Breast epithelium (tissue), 4 donors: ENCODE data around the gene IL22RA2. TPM values are rescaled to one million over a fixed set of nuclear protein-coding genes. Genes with fewer than 3 reads are reported as not detected.
A peak's percentile ranks its signal among the peaks of the same experiment; 100 is the strongest.

ENCODE experiments used
- DNase-seq, 2 donors: peaks; one replicate each; pipeline ENCODE4 v3.0.0-alpha.2; 2019; ENCODE audit warnings: low spot score in 2 of 2
- H3K27ac ChIP-seq, 2 donors: fragments of 200-600 bp; sonication (generic) in 1 of 2; one replicate each; pipeline ENCODE4 v1.5.1; 2016 to 2019; ENCODE audit warnings: mild to moderate bottlenecking in 1 of 2
- H3K27me3 ChIP-seq, 2 donors: fragments of 200-600 bp; sonication (generic) in 1 of 2; one replicate each; pipeline versions ENCODE4 v1.5.1 to v1.6.0; 2017 to 2019; ENCODE audit warnings: control low read depth in 1 of 2, mild to moderate bottlenecking in 1 of 2
- H3K36me3 ChIP-seq: fragments of 200-600 bp; one replicate; pipeline ENCODE4 v1.5.1; 2019
- H3K4me1 ChIP-seq, 2 donors: fragments of 200-600 bp; sonication (generic); one replicate each; pipeline ENCODE4 v1.5.1; 2016 to 2019; ENCODE audit warnings: control low read depth in 1 of 2
- H3K4me3 ChIP-seq, 3 donors: fragments of 200-600 bp; sonication (generic); 1 replicate in 2 of 3; 2 replicates in 1 of 3; pipeline ENCODE4 v1.5.1; 2016 to 2019; ENCODE audit warnings: mild to moderate bottlenecking in 3 of 3, moderate library complexity in 2 of 3
- H3K9me3 ChIP-seq, 2 donors: fragments of 200-600 bp; sonication (generic) in 1 of 2; one replicate each; pipeline ENCODE4 v1.5.1; 2016 to 2019; ENCODE audit warnings: control low read depth in 1 of 2
- CTCF ChIP-seq, 3 donors: fragments of 450-650 bp; IDR thresholded peaks; one replicate each; pipeline ENCODE4 v1.5.1; 2016 to 2017; ENCODE audit warnings: antibody characterized with exemption in 3 of 3, mild to moderate bottlenecking in 3 of 3, moderate library complexity in 3 of 3
- POLR2A ChIP-seq: fragments of 450-650 bp; IDR thresholded peaks from one replicate; pipeline ENCODE4 v1.6.1; 2016; ENCODE audit warnings: antibody characterized with exemption, mild to moderate bottlenecking, moderate library complexity
- POLR2AphosphoS5 ChIP-seq, 3 donors: sonication (generic); formaldehyde crosslinking; IDR thresholded peaks; one replicate each; pipeline ENCODE4 v1.6.1; 2017; ENCODE audit warnings: antibody characterized with exemption in 3 of 3
- intact Hi-C: fragments of 100-400 bp; cut with DNase I; formaldehyde crosslinking; loops from one replicate; pipeline ENCODE4 v1.15.1; 2023; ENCODE audit warnings: low total_unique reads
- total RNA-seq, 3 donors: library from RNA; depleted of rRNA; stranded (reverse); fragments of >200 nt; gene quantifications; one replicate each; pipeline ENCODE4 v1.1.0, GENCODE V29; 2016

The IL22RA2 gene
- total RNA-seq, 3 donors from 2014 or later, result 0.15 TPM; not detected in 2

GRCh38 chr6:137161949-137162348, 11.5 kb downstream of the IL22RA2 start:
- peak overlapping the region in 1 of 2 donors; percentile 34 for H3K27ac ChIP-seq
- DNase-seq, result no peak
- no peaks in the 10 kb centered on the region for H3K36me3 ChIP-seq
- intact Hi-C loops, result no loop called here
- no peaks in the 10 kb centered on the region for H3K27me3 ChIP-seq
- H3K9me3 ChIP-seq, result no peaks in the 10 kb centered on the region
- peaks cover 0 to 21% of the 10 kb centered on the region in 2 donors for H3K4me1 ChIP-seq
- H3K4me3 ChIP-seq, result no peak overlapping the region
- TF ChIP-seq CTCF (IDR thresholded peaks at IDR 0.05) (no peak), POLR2A (no peak)

GRCh38 chr6:137160763-137161162, 12.7 kb downstream of the IL22RA2 start:
- intact Hi-C loops, result no loop called here
- DNase-seq, result no peak
- Histone ChIP-seq H3K4me3 (no peak overlapping the region), H3K27me3 (no peaks in the 10 kb centered on the region), H3K27ac (no peak overlapping the region), H3K9me3 (no peaks in the 10 kb centered on the region), H3K36me3 (no peaks in the 10 kb centered on the region), H3K4me1 (peaks cover 0 to 21% of the 10 kb centered on the region in 2 donors)
- TF ChIP-seq CTCF (IDR thresholded peaks at IDR 0.05), result no peak
- no peak for TF ChIP-seq POLR2AphosphoS5 (IDR thresholded peaks at IDR 0.05)
- no peak for TF ChIP-seq POLR2A

- H3K27ac ChIP-seq, result no peak overlapping the region
- H3K27me3 ChIP-seq, result no peaks in the 10 kb centered on the region
- peaks cover 0 to 21% of the 10 kb centered on the region in 2 donors for H3K4me1 ChIP-seq
- intact Hi-C loops, result no loop called here
- no peak overlapping the region for H3K4me3 ChIP-seq
- no peaks in the 10 kb centered on the region for H3K9me3 ChIP-seq
- TF ChIP-seq POLR2AphosphoS5 (IDR thresholded peaks at IDR 0.05) (no peak), POLR2A (no peak), CTCF (IDR thresholded peaks at IDR 0.05) (no peak)
- no peaks in the 10 kb centered on the region for H3K36me3 ChIP-seq
- no peak for DNase-seq
Measured at GRCh38 chr6:137159912-137160311, 13.5 kb downstream of the IL22RA2 start.

GRCh38 chr6:137157601-137158000, 15.8 kb downstream of the IL22RA2 start:
- H3K9me3 ChIP-seq, result peaks cover 0 to under 1% of the 10 kb centered on the region in 2 donors
- H3K36me3 ChIP-seq, result no peaks in the 10 kb centered on the region
- intact Hi-C loops, result no loop called here
- H3K4me1 ChIP-seq, result peaks cover 0 to 21% of the 10 kb centered on the region in 2 donors
- no peaks in the 10 kb centered on the region for H3K27me3 ChIP-seq
- peak in 1 of 3 donors; percentile 43 for TF ChIP-seq POLR2AphosphoS5 (IDR thresholded peaks at IDR 0.05)
- TF ChIP-seq POLR2A, result no peak
- TF ChIP-seq CTCF (IDR thresholded peaks at IDR 0.05), result no peak
- no peak overlapping the region for H3K4me3 ChIP-seq
- peak overlapping the region; percentile 41 to 66 for H3K27ac ChIP-seq
- DNase-seq, result peak in 1 of 2 donors; percentile 53

GRCh38 chr6:137156650-137157049, 16.8 kb downstream of the IL22RA2 start:
- H3K9me3 ChIP-seq, result peaks cover 0 to 4% of the 10 kb centered on the region in 2 donors
- DNase-seq, result no peak
- TF ChIP-seq POLR2A, result no peak
- TF ChIP-seq POLR2AphosphoS5 (IDR thresholded peaks at IDR 0.05), result no peak
- H3K4me3 ChIP-seq, result no peak overlapping the region
- H3K36me3 ChIP-seq, result no peaks in the 10 kb centered on the region
- H3K27me3 ChIP-seq, result no peaks in the 10 kb centered on the region
- intact Hi-C loops, result no loop called here
- peak overlapping the region in 1 of 2 donors; percentile 50 for H3K27ac ChIP-seq
- H3K4me1 ChIP-seq, result peaks cover 0 to 19% of the 10 kb centered on the region in 2 donors

- TF ChIP-seq POLR2AphosphoS5 (IDR thresholded peaks at IDR 0.05) (peak in 1 of 3 donors; percentile 52), CTCF (IDR thresholded peaks at IDR 0.05) (no peak)
- Histone ChIP-seq H3K27me3 (no peaks in the 10 kb centered on the region), H3K27ac (peak overlapping the region in 1 of 2 donors; percentile 15), H3K9me3 (peaks cover 0 to 9% of the 10 kb centered on the region in 2 donors), H3K4me3 (no peak overlapping the region), H3K4me1 (peaks cover 0 to 10% of the 10 kb centered on the region in 2 donors), H3K36me3 (no peaks in the 10 kb centered on the region)
- DNase-seq, result peak in 1 of 2 donors; percentile 47
- intact Hi-C loops, result no loop called here
Measured at GRCh38 chr6:137155830-137156229, 17.6 kb downstream of the IL22RA2 start.
